HepG2 (cell line): ENCODE measurements around the gene TXLNA. TPM values are rescaled to one million over a fixed set of nuclear protein-coding genes. Genes with fewer than 3 reads are reported as not detected.

ENCODE experiments used
- BCL3 ChIP-seq: sonication (generic); formaldehyde crosslinking; IDR thresholded peaks from 2 replicates; pipeline ENCODE4 v1.5.1; 2020; ENCODE audit warnings: mild to moderate bottlenecking, missing genetic modification reagents, moderate library complexity
- CEBPB ChIP-seq: IDR thresholded peaks from 2 replicates; pipeline ENCODE4 v1.6.1; 2011; ENCODE audit warnings: low read depth, low read length, improper control_type of control experiment, borderline replicate concordance
- CENPT ChIP-seq: sonication (generic); formaldehyde crosslinking; IDR thresholded peaks from 2 replicates; pipeline ENCODE4 v1.8.0; 2022; ENCODE audit warnings: low read depth, mild to moderate bottlenecking, moderate library complexity, missing genetic modification reagents
- EP300 ChIP-seq, 3 experiments: sonication (generic) in 1 of 3; formaldehyde crosslinking in 1 of 3; IDR thresholded peaks; 2 replicates each; pipeline versions ENCODE4 v1.5.1 to v1.6.1; 2011 to 2020; ENCODE audit warnings: low read depth in 2 of 3, low read length in 2 of 3, borderline replicate concordance in 1 of 3, improper control_type of control experiment in 1 of 3, mild to moderate bottlenecking in 1 of 3, missing genetic modification reagents in 1 of 3, moderate library complexity in 1 of 3
- FOSL1 ChIP-seq: sonication (generic); formaldehyde crosslinking; IDR thresholded peaks from 2 replicates; pipeline ENCODE4 v1.9.0; 2021; ENCODE audit warnings: missing genetic modification reagents, borderline replicate concordance
- FOXJ3 ChIP-seq: sonication (generic); formaldehyde crosslinking; IDR thresholded peaks from 2 replicates; pipeline ENCODE4 v1.4.0; 2020; ENCODE audit warnings: missing genetic modification reagents, mild to moderate bottlenecking, borderline replicate concordance
- HNRNPL ChIP-seq: fragments of 200-400 bp; formaldehyde crosslinking; IDR thresholded peaks from 2 replicates; pipeline ENCODE4 v1.6.1; 2017; ENCODE audit warnings: mild to moderate bottlenecking, low read depth, low read length
- KDM3A ChIP-seq: IDR thresholded peaks from 2 replicates; pipeline ENCODE4 v1.6.1; 2018; ENCODE audit warnings: low read depth, missing compliant biosample characterization
- MTF2 ChIP-seq: sonication (generic); formaldehyde crosslinking; IDR thresholded peaks from 2 replicates; pipeline ENCODE4 v1.5.0; 2020; ENCODE audit warnings: missing genetic modification reagents, borderline replicate concordance
- POGZ ChIP-seq: sonication (generic); formaldehyde crosslinking; IDR thresholded peaks from 2 replicates; pipeline ENCODE4 v1.4.0; 2020; ENCODE audit warnings: mild to moderate bottlenecking, missing genetic modification reagents
- PPARG ChIP-seq: conservative IDR thresholded peaks from 2 replicates; pipeline ENCODE4 v1.6.1; 2016; ENCODE audit warnings: missing biosample characterization, missing genetic modification reagents
- RXRB ChIP-seq: IDR thresholded peaks from 2 replicates; pipeline ENCODE4 v1.6.1; 2016; ENCODE audit warnings: borderline replicate concordance, missing genetic modification reagents, missing compliant biosample characterization
- TFAP4 ChIP-seq: sonication (generic); IDR thresholded peaks from 2 replicates; pipeline ENCODE4 v1.6.1; 2016; ENCODE audit warnings: low read depth, borderline replicate concordance
- THAP7 ChIP-seq: sonication (generic); formaldehyde crosslinking; IDR thresholded peaks from 2 replicates; pipeline ENCODE4 v1.8.1; 2023; ENCODE audit warnings: mild to moderate bottlenecking, missing genetic modification reagents
- ZBTB14 ChIP-seq: sonication (generic); formaldehyde crosslinking; IDR thresholded peaks from 2 replicates; pipeline ENCODE4 v1.4.0; 2020; ENCODE audit warnings: missing genetic modification reagents
- ZBTB43 ChIP-seq: sonication (generic); formaldehyde crosslinking; conservative IDR thresholded peaks from 2 replicates; pipeline ENCODE4 v1.4.0; 2020; ENCODE audit warnings: missing genetic modification reagents
- ZBTB8A ChIP-seq: sonication (generic); formaldehyde crosslinking; IDR thresholded peaks from 2 replicates; pipeline ENCODE4 v1.4.0; 2020; ENCODE audit warnings: mild to moderate bottlenecking, low read depth, missing genetic modification reagents, borderline replicate concordance
- ZMYM3 ChIP-seq: sonication (generic); formaldehyde crosslinking; IDR thresholded peaks from 2 replicates; pipeline ENCODE4 v1.5.1; 2020; ENCODE audit warnings: mild to moderate bottlenecking, missing genetic modification reagents
- ZNF282 ChIP-seq: fragments of 450-650 bp; IDR thresholded peaks from 2 replicates; pipeline ENCODE4 v1.6.1; 2018; ENCODE audit not compliant: partially characterized antibody
- ZNF317 ChIP-seq: sonication (generic); formaldehyde crosslinking; IDR thresholded peaks from 2 replicates; pipeline ENCODE4 v1.5.0; 2020; ENCODE audit warnings: mild to moderate bottlenecking, missing genetic modification reagents
- ZNF432 ChIP-seq: sonication (generic); formaldehyde crosslinking; IDR thresholded peaks from 2 replicates; pipeline ENCODE4 v1.5.0; 2020; ENCODE audit warnings: missing genetic modification reagents, mild to moderate bottlenecking, borderline replicate concordance
- ZNF761 ChIP-seq: sonication (generic); formaldehyde crosslinking; conservative IDR thresholded peaks from 2 replicates; pipeline ENCODE4 v1.4.0; 2020; ENCODE audit warnings: mild to moderate bottlenecking, missing genetic modification reagents
- ZNF878 ChIP-seq: sonication (generic); formaldehyde crosslinking; IDR thresholded peaks from 2 replicates; pipeline ENCODE4 v1.8.1; 2023; ENCODE audit warnings: mild to moderate bottlenecking, missing genetic modification reagents, moderate library complexity
- polyA plus RNA-seq, 8 experiments: library from polyadenylated mRNA; depleted of rRNA in 3 of 8; stranded (reverse) in 7 of 8; unstranded in 1 of 8; fragments of >200 nt; fragmentation: Illumina TruSeq in 4 of 8; extraction: Trizol in 4 of 8; gene quantifications; 2 replicates each; pipeline versions ENCODE4 v1.2.1 to v1.2.3, GENCODE V29; 2011 to 2016; ENCODE audit warnings: low read depth in 4 of 8, missing spikeins in 1 of 8, mixed read lengths in 1 of 8; ENCODE audit not compliant: insufficient read depth in 1 of 8
- total RNA-seq, 5 experiments: library from RNA; depleted of rRNA; stranded (reverse); fragments of >200 nt; fragmentation: Illumina TruSeq; extraction: Trizol; gene quantifications; 2 replicates each; pipeline ENCODE4 v1.2.3, GENCODE V29; 2016; ENCODE audit warnings: low read depth in 1 of 5

The TXLNA gene
- total and polyA plus RNA-seq, 2 of the 13 experiments (the other 11 are each of a cell fraction or from before 2014, with no cell fraction given) = 29.6 to 67.8 TPM

GRCh38 chr1:32179443-32180185, at the start of gene TXLNA (continued):
- TF ChIP-seq HNRNPL (no peak), ZBTB43 (CRISPR knock-in tag) (peak; percentile 60), ZBTB8A (no peak), CENPT (peak; percentile 58; the same call in 1 of the 2 replicates), ZNF282 (no peak), RXRB (CRISPR knock-in tag) (no peak; the same call in none of the 2 replicates), FOXJ3 (CRISPR knock-in tag) (peak; percentile 55; the same call in 1 of the 2 replicates), THAP7 (CRISPR knock-in tag) (no peak; the same call in 1 of the 2 replicates), ZBTB14 (CRISPR knock-in tag) (0 out of 2 replicates have a peak, but pooled peaks have one; percentile 29), TFAP4 (peak; percentile 25; the same call in 1 of the 2 replicates), KDM3A (0 out of 2 replicates have a peak, but pooled peaks have one; percentile 41), ZNF761 (CRISPR knock-in tag) (no peak), MTF2 (no peak; the same call in 1 of the 2 replicates), EP300 (IDR thresholded peaks at IDR 0.05; ENCODE audit: low read depth in 2 of 2, low read length in 2 of 2) (no peak), EP300 (CRISPR knock-in tag; IDR thresholded peaks at IDR 0.05; ENCODE audit: borderline replicate concordance) (peak; percentile 26; the same call in 1 of the 2 replicates), PPARG (CRISPR knock-in tag) (peak; percentile 56; the same call in 1 of the 2 replicates), ZNF878 (CRISPR knock-in tag) (no peak; the same call in none of the 2 replicates), ZNF317 (CRISPR knock-in tag) (peak; percentile 69), POGZ (CRISPR knock-in tag) (peak; percentile 49; the same call in 1 of the 2 replicates), ZNF432 (CRISPR knock-in tag) (no peak), BCL3 (CRISPR knock-in tag) (peak; percentile 94; the same call in 1 of the 2 replicates), ZMYM3 (CRISPR knock-in tag) (no peak), FOSL1 (CRISPR knock-in tag) (no peak), CEBPB (no peak)
